HG02840 (cell line): ENCODE measurements around the gene TMX1.

Source experiments
- ATAC-seq: cut with Tn5 transposase; IDR thresholded peaks from one replicate; pipeline ENCODE4 v1.9.1; 2021; ENCODE audit warnings: mild to moderate bottlenecking, moderate library complexity, moderate number of reproducible peaks; ENCODE audit not compliant: unreplicated experiment, low FRiP score

TMX1 gene

GRCh38 chr14:51242545-51243490, 2.8 kb downstream of the TMX1 start:
- no peak for ATAC-seq

GRCh38 chr14:51244591-51244990, 4.5 kb downstream of the TMX1 start:
- ATAC-seq: no peak

GRCh38 chr14:51246032-51246431, 6.0 kb downstream of the TMX1 start:
- no peak for ATAC-seq

GRCh38 chr14:51248016-51248987, 8.3 kb downstream of the TMX1 start:
- no peak for ATAC-seq

DNA sequence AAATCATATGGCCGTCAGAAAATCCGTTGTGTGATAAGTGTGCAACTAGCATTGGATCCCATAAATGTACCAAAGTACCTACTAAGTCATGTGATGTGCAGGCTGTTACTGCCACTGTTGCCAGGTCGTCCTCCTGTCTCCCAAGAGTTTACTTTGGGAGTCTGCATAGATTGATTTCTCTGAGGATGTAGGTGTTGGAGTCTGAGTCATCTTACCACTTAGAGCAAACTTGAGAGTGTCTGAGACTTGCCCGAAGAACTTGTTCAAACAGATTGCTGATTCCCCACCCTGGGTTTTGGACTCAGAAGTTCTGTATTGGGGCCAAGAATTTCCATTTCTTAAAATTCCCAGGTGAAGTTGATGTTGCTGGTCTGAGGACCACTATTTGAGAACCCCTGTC, 11.4 kb downstream of the TMX1 start:
- ATAC-seq: no peak

- ATAC-seq: no peak
Observed at GRCh38 chr14:51253880-51254279, 13.8 kb downstream of the TMX1 start.

DNA sequence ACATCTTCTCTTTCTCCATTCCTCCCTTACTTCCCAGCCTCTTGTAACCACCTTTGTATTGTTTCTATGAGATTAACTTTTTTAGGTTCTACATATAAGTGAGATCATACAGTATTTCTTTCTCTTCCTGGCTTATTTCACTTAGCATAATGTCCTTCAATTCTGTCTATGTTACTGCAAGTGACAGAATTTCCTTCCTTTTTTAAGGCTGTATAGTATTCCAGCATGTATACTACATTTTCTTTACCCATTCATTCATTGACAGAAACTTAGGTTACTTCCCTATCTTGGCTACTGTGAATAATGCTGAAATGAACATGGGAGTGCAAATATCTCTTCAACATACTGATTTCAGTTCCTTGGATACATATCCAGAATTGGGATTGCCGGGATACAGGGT, 18.2 kb downstream of the TMX1 start:
- ATAC-seq: no peak

- ATAC-seq: no peak
Observed at GRCh38 chr14:51258788-51259187, 18.7 kb downstream of the TMX1 start.

- ATAC-seq: no peak
Observed at GRCh38 chr14:51260225-51260624, 20.2 kb downstream of the TMX1 start.

DNA sequence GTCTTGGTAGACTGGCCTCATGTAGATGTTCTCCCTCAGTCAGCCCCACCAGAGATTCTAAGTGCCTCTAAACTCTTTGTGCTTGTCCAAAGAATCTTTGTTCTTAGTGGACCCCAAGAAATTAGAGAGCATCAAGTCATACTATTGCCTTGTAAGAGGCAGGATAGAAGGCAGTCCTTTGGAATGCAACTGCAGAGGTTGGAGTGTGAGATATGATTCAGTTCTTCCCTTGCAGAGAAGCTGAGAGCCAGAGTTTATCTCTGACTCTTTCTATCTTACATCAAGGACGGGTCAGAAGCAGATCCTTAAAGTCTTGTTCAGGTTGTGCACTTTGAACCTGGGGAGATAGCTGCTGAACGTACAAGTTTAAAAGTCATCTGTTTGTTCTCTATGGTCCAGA, 21.1 kb downstream of the TMX1 start:
- no peak for ATAC-seq

DNA sequence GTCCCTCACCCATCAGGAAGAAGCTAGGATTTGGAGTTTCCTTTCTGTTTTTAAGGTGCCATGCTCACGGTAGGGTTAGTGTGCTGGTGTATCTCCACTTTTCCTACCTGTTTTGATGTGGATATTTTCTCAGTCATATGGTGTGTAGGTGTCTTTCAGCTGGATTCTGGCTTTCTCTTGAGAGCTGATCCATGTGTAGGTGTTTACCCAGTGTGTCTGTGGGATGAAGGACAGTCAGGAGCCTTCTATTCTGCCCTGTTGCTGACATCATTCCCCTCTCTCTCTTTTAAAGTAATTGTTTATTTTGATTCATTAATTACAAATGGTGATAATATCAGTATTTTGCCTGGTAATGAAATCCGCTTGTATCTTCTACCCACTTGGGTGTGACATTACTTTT, 22.8 kb downstream of the TMX1 start:
- no peak for ATAC-seq

DNA sequence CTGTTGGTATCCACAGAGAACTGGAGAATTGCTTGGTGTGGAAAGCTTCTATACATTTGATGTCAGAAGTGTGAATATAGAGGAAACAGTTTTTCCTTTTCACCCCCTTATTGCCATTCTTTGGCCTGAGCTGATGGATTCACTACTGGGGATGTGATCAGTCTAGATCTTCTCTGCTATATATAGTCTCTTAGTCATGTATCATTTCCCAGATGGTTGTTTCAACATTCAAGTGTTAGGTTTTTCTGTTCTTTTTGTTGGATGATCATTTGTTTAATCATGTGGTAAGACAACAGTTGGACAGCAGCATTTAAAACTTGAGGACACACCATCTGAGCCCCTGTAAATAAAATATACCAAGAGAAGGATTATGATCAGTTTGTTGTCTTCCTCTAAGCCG, 29.6 kb downstream of the TMX1 start:
- no peak for ATAC-seq

GRCh38 chr14:51276605-51277004, 36.6 kb downstream of the TMX1 start:
- ATAC-seq: no peak

- ATAC-seq: no peak
Observed at GRCh38 chr14:51277753-51278415, 37.8 kb downstream of the TMX1 start.

DNA sequence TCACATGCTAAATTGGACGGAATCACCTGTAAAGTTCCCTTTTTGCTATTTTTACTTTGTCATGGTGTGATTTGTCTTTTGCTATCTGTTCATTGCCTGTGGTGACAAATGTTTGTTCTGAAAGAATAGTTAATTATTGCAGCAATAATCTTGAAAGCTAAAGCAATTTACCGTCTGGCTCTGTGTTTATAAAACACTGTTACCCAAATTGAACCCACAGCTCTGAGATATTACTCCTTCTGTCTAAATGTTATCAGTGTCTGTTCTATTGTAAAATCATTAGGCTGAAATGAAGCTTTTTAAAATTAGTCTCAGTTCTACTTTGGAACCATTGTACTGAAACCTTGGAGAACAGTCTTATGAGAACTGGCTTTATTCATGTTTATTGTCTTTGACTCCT, 42.5 kb downstream of the TMX1 start:
- no peak for ATAC-seq

DNA sequence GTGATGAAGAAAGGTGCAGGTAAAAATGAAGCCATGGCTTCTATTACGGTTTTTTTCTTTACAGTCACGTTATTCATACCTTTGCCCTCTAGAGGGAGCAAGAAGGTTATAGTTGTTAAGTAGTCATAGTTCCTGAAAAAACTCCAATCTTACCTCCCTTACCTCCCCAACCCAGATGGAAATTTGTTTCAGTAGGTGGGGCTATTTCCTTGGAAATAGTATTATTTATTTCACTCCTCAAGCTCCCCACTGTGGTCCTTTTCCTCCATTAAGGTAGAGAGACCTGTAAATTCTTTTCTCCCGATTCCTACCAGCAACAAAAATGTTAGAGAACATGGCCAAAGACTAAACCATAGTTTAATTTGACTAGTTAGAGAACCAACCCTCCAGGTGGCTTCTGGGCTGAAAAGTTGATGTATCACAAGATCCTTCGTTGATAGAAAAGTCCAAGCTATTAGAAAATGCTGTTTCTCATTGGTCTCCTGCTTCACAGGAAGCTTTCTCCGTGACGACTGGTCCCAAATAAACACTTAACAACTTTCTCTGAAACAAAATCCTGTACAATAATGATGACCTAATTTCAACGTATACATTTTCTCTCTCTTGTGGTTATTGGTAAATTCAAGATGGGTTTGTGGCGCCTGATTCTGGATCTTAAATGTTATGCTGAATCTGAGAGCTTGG, 43.5 kb downstream of the TMX1 start:
- ATAC-seq: no peak

DNA sequence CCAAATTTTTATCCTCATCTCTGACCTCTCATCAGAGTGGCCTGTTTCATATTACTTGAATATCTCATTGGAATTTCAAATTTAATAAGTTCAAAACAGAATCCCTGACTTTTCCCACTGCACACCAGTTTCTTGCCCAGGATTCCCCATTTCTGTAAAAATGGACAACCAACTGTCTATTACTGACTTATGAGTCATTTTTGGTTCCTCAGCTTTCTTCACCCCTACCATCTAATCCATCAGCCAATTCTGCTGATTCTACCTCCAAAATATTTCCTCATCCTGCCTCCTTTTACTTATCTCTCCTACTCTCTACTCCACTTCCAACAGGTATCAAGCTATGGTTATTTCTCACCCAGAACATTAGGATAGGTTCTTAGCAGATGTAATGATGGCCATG, 44.2 kb downstream of the TMX1 start:
- no peak for ATAC-seq

DNA sequence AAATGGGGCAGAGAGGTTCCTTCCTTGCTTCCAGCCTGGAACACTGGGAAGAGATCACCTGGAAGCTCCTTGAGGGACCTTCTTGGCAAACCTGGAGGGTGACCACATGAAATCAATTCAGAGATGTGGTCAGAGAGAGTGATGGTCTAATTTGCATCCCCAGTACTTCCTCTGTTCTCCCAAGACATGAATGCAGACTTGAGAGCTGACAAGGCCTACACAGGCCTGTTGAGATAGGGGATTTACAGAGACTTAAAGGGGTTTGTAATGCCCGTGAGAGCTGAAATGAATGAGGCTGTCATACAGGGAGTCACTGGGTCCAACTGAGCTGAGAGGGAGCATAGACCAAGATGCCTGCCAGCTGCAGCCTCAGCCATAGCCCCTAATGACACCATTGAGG, 45.1 kb downstream of the TMX1 start:
- ATAC-seq: no peak

GRCh38 chr14:51289169-51289568, 49.1 kb downstream of the TMX1 start:
- no peak for ATAC-seq

- ATAC-seq: no peak
Observed at GRCh38 chr14:51290132-51290531, 50.1 kb downstream of the TMX1 start.
